SK-N-SH (cell line): ENCODE results near the gene ARHGDIG. TPM values are rescaled to one million over a fixed set of nuclear protein-coding genes. Genes with fewer than 3 reads are reported as not detected.

Experiments used
- CTCF ChIA-PET: fragments of 300-600, 350-600 bp; formaldehyde crosslinking; extraction: SDS; loops from one replicate; lab custom pipeline; 2021; lab: Yijun Ruan, JAX
- POLR2A ChIA-PET: fragments of 350-600 bp; sonication (Branson Sonifier 250); formaldehyde crosslinking; extraction: SDS; loops from one replicate; lab custom pipeline; 2020; ENCODE audit warnings: antibody characterized with exemption, inconsistent platforms; lab: Yijun Ruan, JAX
- DNase-seq: peaks from one replicate; pipeline ENCODE4 v3.0.0; 2012
- H2AFZ ChIP-seq: fragments of 200-600 bp; sonication (generic); 2 replicates; pipeline ENCODE4 v1.8.1; 2016; ENCODE audit warnings: antibody characterized with exemption, mild to moderate bottlenecking, low read depth
- H3F3A ChIP-seq: fragments of 200-600 bp; sonication (generic); replicated peaks from 2 replicates; pipeline ENCODE3; 2016; ENCODE audit warnings: antibody characterized with exemption, mild to moderate bottlenecking; ENCODE audit not compliant: insufficient read depth
- H3K27ac ChIP-seq, 2 experiments: fragments of 200-500 bp in 1 of 2; fragments of 200-600 bp in 1 of 2; sonication (Bioruptor generic) in 1 of 2; sonication (generic), shearing (Covaris generic) in 1 of 2; 2 replicates each; pipeline versions ENCODE4 v1.5.1 to v1.6.1; 2014 to 2016; ENCODE audit warnings: low read depth in 2 of 2, inconsistent platforms in 1 of 2, low read length in 1 of 2, mild to moderate bottlenecking in 1 of 2, mixed read lengths in 1 of 2
- H3K27me3 ChIP-seq: fragments of 200-600 bp; sonication (generic), shearing (Covaris generic); 2 replicates; pipeline ENCODE4 v1.6.1; 2016; ENCODE audit warnings: mixed run types; ENCODE audit not compliant: insufficient read depth
- H3K36me3 ChIP-seq, 2 experiments: fragments of 200-500 bp in 1 of 2; fragments of 200-600 bp in 1 of 2; sonication (Bioruptor generic) in 1 of 2; sonication (generic) in 1 of 2; replicated peaks in 1 of 2; 2 replicates each; pipeline versions ENCODE3 to v1.5.1; 2014 to 2016; ENCODE audit warnings: low read length in 1 of 2, mild to moderate bottlenecking in 1 of 2; ENCODE audit not compliant: insufficient read depth in 2 of 2, control insufficient read depth in 1 of 2
- H3K4me1 ChIP-seq, 2 experiments: fragments of 200-500 bp in 1 of 2; fragments of 200-600 bp in 1 of 2; sonication (Bioruptor generic) in 1 of 2; sonication (generic), shearing (Covaris generic) in 1 of 2; 2 replicates each; pipeline versions ENCODE4 v1.5.1 to v1.6.1; 2014 to 2016; ENCODE audit warnings: low read depth in 1 of 2, low read length in 1 of 2, mixed run types in 1 of 2; ENCODE audit not compliant: insufficient read depth in 2 of 2, control insufficient read depth in 1 of 2
- H3K4me2 ChIP-seq: fragments of 200-600 bp; sonication (generic), shearing (Covaris generic); 2 replicates; pipeline ENCODE4 v1.6.1; 2017; ENCODE audit warnings: mixed run types
- H3K4me3 ChIP-seq, 2 experiments: fragments of 200-500 bp in 1 of 2; fragments of 200-600 bp in 1 of 2; sonication (Bioruptor generic) in 1 of 2; sonication (generic), shearing (Covaris generic) in 1 of 2; 2 replicates each; pipeline versions ENCODE4 v1.5.1 to v1.8.1; 2014 to 2016; ENCODE audit warnings: low read depth in 2 of 2, inconsistent platforms in 1 of 2, low read length in 1 of 2, mild to moderate bottlenecking in 1 of 2, mixed read lengths in 1 of 2, moderate library complexity in 1 of 2
- H3K79me2 ChIP-seq: fragments of 200-600 bp; sonication (generic); 2 replicates; pipeline ENCODE4 v1.8.1; 2017; ENCODE audit warnings: mild to moderate bottlenecking; ENCODE audit not compliant: insufficient read depth
- H3K9ac ChIP-seq: fragments of 200-600 bp; sonication (generic); 2 replicates; pipeline ENCODE4 v1.6.1; 2017; ENCODE audit warnings: mixed run types
- H3K9me2 ChIP-seq: fragments of 200-600 bp; sonication (generic); 2 replicates; pipeline ENCODE4 v1.6.1; 2017; ENCODE audit warnings: mixed run types
- H3K9me3 ChIP-seq: fragments of 200-600 bp; sonication (generic); 2 replicates; pipeline ENCODE4 v1.6.1; 2017; ENCODE audit warnings: mixed run types, mild to moderate bottlenecking, moderate library complexity
- H4K20me1 ChIP-seq: fragments of 200-600 bp; sonication (generic); 2 replicates; pipeline ENCODE4 v1.6.1; 2017; ENCODE audit warnings: mild to moderate bottlenecking, mixed run types; ENCODE audit not compliant: insufficient read depth
- CHD2 ChIP-seq: fragments of 150-350 bp; IDR thresholded peaks from 2 replicates; pipeline ENCODE4 v1.6.1; 2018; ENCODE audit warnings: low read length; ENCODE audit not compliant: partially characterized antibody
- CTCF ChIP-seq: fragments of 200-600 bp; sonication (generic); IDR thresholded peaks from 2 replicates; pipeline ENCODE4 v1.6.1; 2017; ENCODE audit warnings: antibody characterized with exemption, mild to moderate bottlenecking, moderate library complexity
- EZH2phosphoT487 ChIP-seq: fragments of 200-600 bp; sonication (generic); IDR thresholded peaks from 2 replicates; pipeline ENCODE4 v1.6.1; 2017; ENCODE audit warnings: low read depth, mixed run types, mild to moderate bottlenecking, antibody characterized with exemption, moderate library complexity, borderline replicate concordance
- FOXJ3 ChIP-seq: sonication (generic); formaldehyde crosslinking; IDR thresholded peaks from 2 replicates; pipeline ENCODE4 v1.5.1; 2020; ENCODE audit warnings: mild to moderate bottlenecking, missing genetic modification reagents
- FOXM1 ChIP-seq: IDR thresholded peaks from 2 replicates; pipeline ENCODE4 v1.4.0; 2012; ENCODE audit warnings: low read depth, mild to moderate bottlenecking
- GABPA ChIP-seq: IDR thresholded peaks from 2 replicates; pipeline ENCODE4 v1.4.0; 2012; ENCODE audit warnings: low read depth, mild to moderate bottlenecking
- GATA2 ChIP-seq: sonication (generic); formaldehyde crosslinking; IDR thresholded peaks from 2 replicates; pipeline ENCODE4 v1.5.0; 2020; ENCODE audit warnings: mild to moderate bottlenecking, missing genetic modification reagents
- IRF3 ChIP-seq: fragments of 150-350 bp; IDR thresholded peaks from 2 replicates; pipeline ENCODE4 v1.6.1; 2016; ENCODE audit warnings: mild to moderate bottlenecking, low read depth, low read length
- PBX3 ChIP-seq: IDR thresholded peaks from 2 replicates; pipeline ENCODE4; 2012
- POLR2AphosphoS5 ChIP-seq: IDR thresholded peaks from 2 replicates; pipeline ENCODE4 v1.6.1; 2012; ENCODE audit warnings: low read depth, low read length
- RAD21 ChIP-seq: IDR thresholded peaks from 2 replicates; pipeline ENCODE4 v1.6.1; 2012; ENCODE audit warnings: mild to moderate bottlenecking, low read length
- RFX5 ChIP-seq: IDR thresholded peaks from 2 replicates; pipeline ENCODE4 v1.6.1; 2012; ENCODE audit warnings: mild to moderate bottlenecking, improper control_type of control experiment, low read length
- RXRA ChIP-seq: IDR thresholded peaks from 2 replicates; pipeline ENCODE4 v1.4.0; 2012; ENCODE audit warnings: low read depth, mild to moderate bottlenecking, borderline replicate concordance
- TEAD4 ChIP-seq: IDR thresholded peaks from 2 replicates; pipeline ENCODE4 v1.4.0; 2012; ENCODE audit warnings: mild to moderate bottlenecking, borderline replicate concordance; ENCODE audit not compliant: insufficient read depth
- YY1 ChIP-seq: IDR thresholded peaks from 2 replicates; pipeline ENCODE4 v1.4.0; 2012; ENCODE audit warnings: low read depth, mild to moderate bottlenecking
- WGBS: methylation state at CpG from one replicate; pipeline ENCODE4 v1.1.6; 2017; ENCODE audit warnings: low lambda C conversion rate; 5-methylcytosine and 5-hydroxymethylcytosine counted together
- polyA plus RNA-seq, 3 experiments: library from polyadenylated mRNA; depleted of rRNA; stranded (reverse); fragments of >200 nt; gene quantifications; 2 replicates each; pipeline ENCODE4 v1.2.3, GENCODE V29; 2012

Gene ARHGDIG
- polyA plus RNA-seq, 1 of the 3 experiments (the other 2 are of a cell fraction): 4.8 TPM

DNA sequence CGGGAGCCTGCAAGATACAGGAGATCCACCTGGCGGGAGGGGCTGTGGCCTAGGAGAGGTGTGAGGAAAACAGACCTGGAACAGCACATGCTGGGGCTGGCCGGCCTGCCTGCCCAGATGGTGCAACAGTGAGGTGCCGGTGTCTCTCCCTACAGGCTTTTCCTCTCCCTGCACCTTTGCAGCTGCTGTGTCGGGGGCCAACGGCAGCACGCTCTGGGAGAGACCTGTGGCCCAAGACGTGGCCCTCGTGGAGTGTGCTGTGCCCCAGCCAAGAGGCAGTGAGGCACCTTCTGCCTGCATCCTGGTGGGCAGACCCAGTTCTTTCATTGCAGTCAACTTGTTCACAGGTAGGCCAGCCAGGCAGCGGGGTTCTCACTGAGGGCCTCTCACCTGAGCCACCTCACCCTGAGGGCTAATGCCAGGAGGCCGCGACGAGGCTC is 20.6 kb upstream of the ARHGDIG start:
- Histone ChIP-seq H3K9me2 (no peaks in the 10 kb centered on the region), H3K27ac (no peak overlapping the region), H3K4me3 (no peak overlapping the region), H3K36me3 (peaks cover 8 to 53% of the 10 kb centered on the region in 2 experiments), H3F3A (no peaks in the 10 kb centered on the region), H2AFZ (no peak overlapping the region), H3K9me3 (no peaks in the 10 kb centered on the region), H3K4me2 (no peak overlapping the region), H3K4me1 (no peaks in the 10 kb centered on the region), H3K79me2 (no peaks in the 10 kb centered on the region), H4K20me1 (no peaks in the 10 kb centered on the region), H3K9ac (no peak overlapping the region), H3K27me3 (no peaks in the 10 kb centered on the region)
- 97% methylated on average over 9 of the region's 13 CpGs for WGBS
- ChIA-PET CTCF (interaction anchor here (1.1 kb wide), 1 partner anchor 79 kb away, joined by 3 read pairs; the partner anchor contains the start of gene HBQ1), POLR2A (no interaction called here)
- DNase-seq: no peak
- no peak for TF ChIP-seq GABPA

- 94% methylated on average over 14 of the region's 19 CpGs for WGBS
- CTCF ChIA-PET: interaction anchor here (1.1 kb wide), 1 partner anchor 80 kb away, joined by 3 read pairs; the partner anchor contains the start of gene HBQ1
- H3K9me2 ChIP-seq: no peaks in the 10 kb centered on the region
These were observed 20.1 kb upstream of the ARHGDIG start for GRCh38 chr16:260326-260725.

More at GRCh38 chr16:260326-260725, 20.1 kb upstream of the ARHGDIG start:
- Histone ChIP-seq H3K4me3 (no peak overlapping the region), H2AFZ (no peak overlapping the region), H3K79me2 (no peaks in the 10 kb centered on the region), H3K27me3 (no peaks in the 10 kb centered on the region), H3K9ac (no peak overlapping the region), H3F3A (no peaks in the 10 kb centered on the region), H3K4me1 (no peaks in the 10 kb centered on the region), H3K27ac (no peak overlapping the region), H3K4me2 (no peak overlapping the region), H4K20me1 (no peaks in the 10 kb centered on the region), H3K9me3 (no peaks in the 10 kb centered on the region), H3K36me3 (peaks cover 8 to 55% of the 10 kb centered on the region in 2 experiments)
- TF ChIP-seq IRF3 (no peak), FOXJ3 (CRISPR knock-in tag) (no peak), CHD2 (no peak), YY1 (no peak), PBX3 (no peak), RXRA (no peak), EZH2phosphoT487 (no peak), FOXM1 (no peak), CTCF (no peak), RAD21 (no peak), RFX5 (no peak), GATA2 (CRISPR knock-in tag) (no peak), TEAD4 (no peak), POLR2AphosphoS5 (no peak), GABPA (no peak)
- POLR2A ChIA-PET: no interaction called here
- no peak for DNase-seq
